NCI-H2081 (cell line): Measurements from ENCODE around the gene CUBN.
A peak's percentile ranks its signal among the peaks of the same experiment; 100 is the strongest.

Experiments used
- DNase-seq, 2 experiments: peaks; one replicate each; lab custom pipeline; 2025; lab: John Stamatoyannopoulos, UW

Gene CUBN

DNA sequence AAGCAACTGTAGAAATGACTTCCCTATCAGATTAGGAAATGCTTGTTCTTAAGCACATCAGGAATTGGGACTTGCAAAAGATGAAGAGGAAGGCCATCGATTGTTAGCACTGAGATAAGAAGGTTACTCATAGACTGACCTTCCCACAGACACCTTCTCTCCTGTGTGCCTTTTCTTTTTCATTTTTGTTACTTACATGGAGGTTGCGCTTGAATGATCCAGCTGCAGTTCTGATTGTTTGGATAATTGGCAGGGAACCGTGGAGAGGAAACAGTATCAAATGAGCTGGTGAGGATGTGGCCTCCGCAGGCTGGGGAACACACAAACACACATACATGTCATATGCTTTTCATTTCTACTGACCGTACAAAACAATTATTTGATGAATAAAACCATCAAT lies 177.5 kb downstream of the CUBN start:
- DNase-seq: peak; percentile 42 to 65

DNA sequence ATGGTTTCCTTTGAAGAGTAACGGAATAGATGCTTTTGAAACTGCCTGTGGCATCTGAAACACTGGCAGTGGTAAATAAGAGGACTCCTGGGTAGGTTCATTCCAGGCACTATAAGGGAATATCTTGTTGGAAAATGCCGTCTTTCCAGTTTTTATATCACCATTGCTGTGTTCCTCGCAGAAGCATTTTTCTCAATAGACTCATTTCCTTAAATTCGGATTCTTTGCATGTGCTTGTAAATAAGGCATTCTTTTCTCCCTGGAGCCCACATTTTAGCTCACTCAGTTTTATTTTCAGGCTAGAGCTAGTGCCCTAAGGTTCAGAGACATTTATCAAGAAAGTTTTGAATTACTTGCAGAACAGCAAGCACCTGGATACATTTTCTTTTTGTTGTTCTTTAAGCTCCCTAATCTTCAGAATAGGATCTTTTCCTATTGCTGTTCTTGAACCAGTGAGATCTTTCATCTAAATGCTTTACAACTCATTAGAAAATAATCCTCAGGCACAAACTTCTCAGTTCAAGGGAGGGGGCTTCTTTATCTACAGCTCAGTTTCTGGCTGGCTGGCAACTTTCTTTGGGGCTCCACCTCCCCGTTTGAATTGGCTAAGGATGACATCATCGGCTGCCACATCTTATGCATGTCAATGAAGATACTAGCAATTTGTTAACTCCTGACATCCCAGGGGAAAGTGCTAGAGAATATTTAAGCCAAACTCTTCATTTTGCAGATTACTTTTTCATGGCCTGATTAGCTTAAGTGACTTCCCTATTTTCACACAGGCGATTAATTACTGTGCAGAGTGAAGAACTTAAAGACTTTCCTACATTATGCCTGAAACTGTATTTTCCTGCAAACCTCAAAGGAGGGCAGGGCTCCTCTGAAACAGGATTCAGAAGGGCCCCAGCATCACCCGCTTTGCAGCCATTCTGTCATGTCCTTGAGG lies 178.7 kb downstream of the CUBN start:
- peak in 1 of 2 experiments; percentile 0 for DNase-seq

DNA sequence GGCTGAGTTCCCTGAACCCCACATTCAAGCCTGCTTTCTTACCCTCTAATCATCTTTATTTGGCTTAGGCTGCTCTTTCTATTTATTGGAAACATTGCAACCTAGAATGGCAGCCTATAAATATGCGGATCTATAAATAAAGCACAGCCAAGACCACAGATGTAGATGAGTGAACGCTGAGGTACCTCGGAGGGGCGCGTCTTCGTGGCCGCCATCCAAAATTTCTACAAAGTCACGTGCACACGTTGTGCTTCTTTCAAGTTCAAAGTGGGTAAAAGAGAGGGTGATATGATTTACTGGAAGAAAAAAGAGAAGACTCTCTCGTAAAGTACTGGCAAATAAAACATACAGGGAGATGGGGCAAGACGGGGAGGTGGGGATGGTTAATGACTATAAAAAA lies 179.8 kb downstream of the CUBN start:
- DNase-seq: no peak

DNA sequence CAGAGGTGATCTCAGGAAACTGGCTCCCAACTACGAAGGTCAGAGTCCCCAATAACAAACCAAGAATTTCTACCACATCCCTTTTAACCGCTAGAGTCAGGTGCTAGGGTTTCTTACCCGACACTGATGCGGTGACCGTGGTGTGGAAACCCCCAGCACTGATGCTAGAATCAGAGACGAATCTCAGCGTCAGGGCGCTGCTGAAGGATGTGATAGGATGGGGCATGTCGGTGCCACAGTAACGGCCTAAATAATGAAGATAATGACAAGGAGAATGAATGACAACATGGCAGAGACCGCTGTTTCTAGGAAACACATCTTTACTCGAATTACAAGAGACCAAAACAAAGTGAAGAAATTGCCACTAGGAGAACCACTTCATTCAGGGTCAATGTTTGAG lies 181.2 kb downstream of the CUBN start:
- no peak for DNase-seq

DNA sequence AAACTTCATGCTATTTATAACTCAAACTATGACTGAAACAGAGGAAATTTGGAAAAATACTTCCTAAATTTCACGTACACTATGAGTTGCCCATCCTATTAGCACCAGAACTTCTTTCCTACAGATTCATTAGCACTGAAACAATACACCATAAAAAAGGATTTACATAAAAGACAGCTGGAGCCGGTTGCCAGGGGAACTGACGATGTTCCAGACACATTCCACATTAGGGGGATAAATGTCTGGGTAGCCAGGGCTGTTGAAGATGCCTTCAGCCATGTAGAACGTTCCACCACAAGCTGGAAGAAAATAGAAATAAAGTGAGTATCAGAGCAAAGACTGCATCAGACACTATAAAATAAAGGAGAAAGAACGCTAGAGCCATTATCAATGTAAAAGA lies 182.5 kb downstream of the CUBN start:
- DNase-seq: no peak

DNA sequence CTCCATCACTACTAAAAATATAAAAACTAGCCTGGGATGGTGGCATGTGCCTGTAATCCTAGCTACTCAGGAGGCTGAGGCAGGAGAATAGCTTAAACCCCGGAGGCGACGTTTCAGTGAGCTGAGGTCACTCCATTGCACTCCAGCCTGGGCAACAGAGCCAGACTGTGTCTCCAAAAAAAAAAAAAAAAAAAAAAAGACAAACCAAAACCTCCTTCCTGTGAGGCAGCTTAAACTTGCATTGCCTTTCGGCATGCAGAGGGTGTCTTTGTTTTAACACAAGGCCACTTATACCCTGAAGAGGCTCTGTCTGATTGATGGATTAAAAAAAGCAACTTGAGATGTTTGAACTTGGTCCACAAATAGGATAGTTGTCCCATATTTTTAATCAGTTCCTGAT lies 184.0 kb downstream of the CUBN start:
- no peak for DNase-seq

DNA sequence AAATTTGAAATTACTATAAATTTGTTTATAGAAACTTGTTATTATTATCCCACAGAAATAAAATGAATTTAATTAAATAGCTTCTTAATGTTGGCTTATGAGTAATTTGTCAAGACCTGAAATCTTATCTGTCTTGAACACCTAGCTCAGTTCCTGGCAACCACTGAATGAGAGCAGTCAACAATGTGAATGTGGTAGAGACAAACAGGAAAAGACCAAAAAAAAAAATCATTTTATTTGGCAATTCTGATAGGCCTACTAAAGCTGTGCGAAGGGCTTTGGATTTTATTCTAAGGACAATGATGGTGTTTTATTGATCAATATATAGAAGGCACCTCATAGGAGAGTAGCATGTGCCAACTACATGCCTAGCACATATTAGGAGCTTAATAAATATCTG lies 184.6 kb downstream of the CUBN start:
- DNase-seq: no peak

DNA sequence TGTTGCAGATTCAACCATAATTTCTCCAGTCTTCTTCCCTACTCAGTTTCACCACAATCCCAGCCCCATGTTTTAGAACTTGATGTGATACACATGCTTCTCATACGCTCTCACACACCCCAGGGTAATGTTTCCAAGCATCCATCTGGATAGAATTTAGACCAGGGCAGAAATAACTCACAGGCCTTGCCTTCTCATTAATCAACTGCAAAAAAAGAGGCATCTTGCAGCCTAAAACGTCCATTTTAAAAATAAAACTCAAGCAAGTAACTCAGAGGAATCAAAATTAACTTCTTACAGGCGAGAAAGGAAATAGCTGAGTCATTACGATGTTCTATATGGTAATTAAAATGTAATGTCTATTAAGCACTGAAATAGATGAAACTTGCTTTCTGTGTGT lies 185.2 kb downstream of the CUBN start:
- no peak for DNase-seq

DNA sequence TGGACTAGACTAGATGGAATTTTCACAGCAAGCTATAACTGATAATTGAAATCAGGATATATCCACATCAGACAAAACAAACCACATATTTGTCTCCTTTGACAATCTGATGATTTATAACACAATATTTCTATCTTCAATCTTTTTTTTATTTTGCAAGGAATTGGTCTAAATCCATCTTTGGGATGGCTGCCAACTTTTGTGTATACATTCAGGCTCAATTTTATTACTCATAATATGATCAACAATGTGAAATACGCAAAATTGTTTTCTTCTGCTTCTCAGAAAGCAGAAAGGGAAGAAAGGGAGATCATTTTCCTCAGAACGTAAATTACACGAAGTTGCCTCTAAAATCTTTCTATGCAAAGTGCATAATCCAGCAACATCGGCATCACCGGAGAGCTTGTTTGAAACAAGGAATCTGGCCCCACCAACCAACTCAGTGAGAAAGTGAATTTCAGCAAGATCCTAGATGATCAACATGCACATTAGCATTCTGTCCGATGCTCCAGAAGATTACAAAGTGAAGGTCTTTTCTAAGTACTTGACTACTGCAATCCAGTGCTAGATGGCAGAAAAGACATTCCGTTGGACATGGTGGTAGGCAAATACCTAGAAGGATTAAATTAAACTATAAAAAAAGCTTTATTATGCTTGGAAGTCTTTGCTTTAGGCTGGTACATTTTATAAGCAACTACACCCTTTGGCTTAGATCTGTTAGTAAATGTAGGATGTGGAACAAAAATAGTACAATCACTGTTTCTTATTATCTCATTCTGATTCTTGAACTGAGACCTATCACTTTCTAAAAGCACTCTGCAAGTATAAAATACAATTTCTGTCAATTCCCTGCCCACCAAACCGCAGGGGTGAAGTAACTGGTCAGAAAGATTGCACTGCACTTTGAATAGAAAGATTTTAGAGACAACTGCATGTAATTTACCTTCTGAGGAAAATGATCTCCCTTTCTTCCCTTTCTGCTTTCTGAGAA lies 186.0 kb downstream of the CUBN start:
- no peak for DNase-seq

DNA sequence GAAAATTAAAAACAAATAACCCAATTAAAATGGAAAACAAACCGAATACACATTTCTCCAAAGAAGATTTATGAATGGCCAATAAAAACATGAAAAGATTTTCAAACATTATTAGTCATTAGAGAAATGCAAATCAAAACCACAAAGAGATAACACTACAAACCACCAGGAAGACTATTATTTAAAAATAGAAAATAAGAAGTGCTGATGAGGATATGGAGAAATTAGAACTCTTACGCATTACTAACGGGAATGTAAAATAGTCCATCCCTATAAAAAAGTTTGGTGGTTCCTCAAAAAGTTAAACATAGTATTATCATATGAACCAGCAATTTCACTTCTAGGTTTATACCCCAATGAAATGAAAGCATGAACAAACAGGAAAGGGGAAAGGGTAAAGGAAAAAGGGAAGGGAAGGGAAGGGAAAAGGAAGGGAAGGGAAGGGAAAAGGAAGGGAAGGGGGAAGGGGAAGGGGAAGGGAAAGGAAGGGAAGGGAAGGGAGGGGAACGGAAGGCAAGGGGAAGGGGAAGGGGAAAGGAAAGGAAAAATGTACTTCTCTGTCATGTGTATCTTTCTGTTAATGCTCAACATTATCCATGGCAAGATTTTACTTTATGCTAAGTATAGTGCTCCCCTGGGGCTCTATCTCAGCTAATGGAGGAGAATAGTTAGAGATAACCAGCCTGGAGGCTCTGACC lies 187.1 kb downstream of the CUBN start:
- DNase-seq: no peak

DNA sequence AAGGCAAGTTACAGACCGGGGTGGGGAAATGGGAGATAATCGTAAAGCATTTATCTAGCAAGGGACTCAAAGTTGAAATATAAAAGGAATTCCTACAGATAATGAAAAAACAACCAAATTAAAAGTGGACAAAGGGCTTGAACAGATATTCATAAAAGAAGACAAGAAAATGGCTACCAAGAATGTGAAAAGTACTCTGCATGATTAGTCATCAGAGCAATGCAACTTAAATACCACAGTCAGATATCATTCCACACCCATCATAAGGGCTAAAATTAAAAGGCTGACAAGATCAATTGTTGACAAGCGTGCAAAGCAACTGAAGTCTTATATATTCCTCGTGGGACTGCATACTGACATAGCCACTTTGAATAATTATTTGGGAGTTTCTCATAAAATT lies 187.7 kb downstream of the CUBN start:
- DNase-seq: no peak

DNA sequence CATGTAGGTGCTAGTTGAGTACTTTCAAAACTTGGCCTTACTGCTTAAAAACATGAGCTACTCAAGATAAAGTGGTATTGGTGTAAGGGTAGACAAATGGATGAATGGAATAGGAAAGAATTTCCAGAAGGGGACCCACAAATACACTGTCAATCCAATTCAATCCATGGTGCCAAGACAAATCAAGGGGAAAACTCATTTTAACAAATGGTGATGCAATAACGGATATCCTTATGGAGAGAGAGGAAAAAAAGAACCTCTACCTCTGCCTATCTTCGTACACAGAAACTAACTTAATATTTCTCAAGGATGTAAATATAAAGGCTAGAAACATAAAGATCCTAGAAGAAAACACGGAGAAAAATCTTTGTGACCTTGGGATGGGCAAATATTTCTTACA lies 188.5 kb downstream of the CUBN start:
- DNase-seq: no peak

DNA sequence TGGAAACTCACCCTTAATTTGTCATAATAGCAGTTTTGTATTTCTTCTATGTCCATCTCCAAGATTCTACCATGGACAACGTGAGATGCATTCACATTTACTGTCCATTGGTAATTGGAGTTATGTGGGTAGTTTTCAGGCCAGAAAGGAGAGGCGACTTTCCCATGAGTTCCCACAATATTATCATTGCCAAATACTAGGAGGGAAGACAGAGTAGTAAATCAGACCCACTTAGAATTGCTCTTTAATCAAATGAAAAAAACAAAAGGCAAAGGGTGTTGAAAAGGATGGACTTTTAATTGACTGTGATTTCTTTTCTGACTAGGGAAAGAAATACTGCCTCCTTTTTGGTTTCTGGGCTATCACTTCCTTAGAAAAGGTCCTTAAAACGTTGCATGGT lies 190.7 kb downstream of the CUBN start:
- no peak for DNase-seq

DNA sequence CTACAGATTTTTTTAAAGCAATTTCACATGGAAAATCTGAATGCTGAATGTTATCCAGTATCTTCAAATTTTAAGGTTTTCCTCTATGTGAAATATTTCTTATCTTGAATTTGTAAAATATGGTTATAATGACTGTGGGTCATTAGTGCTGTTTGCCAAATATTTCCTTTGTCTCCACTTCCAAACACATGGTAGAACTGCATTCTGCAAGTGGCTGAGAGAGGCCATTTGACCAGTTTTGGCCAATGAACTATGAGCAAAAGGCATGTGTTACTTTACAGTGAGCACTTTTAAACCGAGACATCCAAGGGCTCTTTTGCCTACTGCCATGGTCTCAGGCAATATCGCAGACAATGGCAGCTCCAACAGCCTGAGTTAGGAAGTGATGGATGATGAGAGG lies 195.2 kb downstream of the CUBN start:
- DNase-seq: no peak

DNA sequence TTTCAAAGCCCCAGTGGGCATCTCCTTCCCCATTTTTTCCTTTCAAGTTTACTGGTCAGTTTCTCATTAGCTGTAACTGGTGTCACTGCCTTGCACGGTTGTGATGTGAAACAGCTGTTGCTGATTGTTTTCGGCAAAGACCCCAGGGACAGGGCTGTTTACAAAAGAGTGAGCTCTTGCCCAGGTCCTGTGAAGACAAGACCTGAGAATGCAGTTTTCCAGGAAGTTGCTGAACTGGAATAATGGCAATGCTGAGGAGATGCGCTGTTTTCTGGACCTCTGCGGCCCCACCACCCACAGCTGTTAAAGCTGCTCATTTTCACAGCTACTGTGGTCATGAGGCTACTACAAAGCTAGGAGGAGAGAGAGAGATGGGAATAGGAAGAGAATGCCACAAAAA lies 195.8 kb downstream of the CUBN start:
- DNase-seq: no peak

DNA sequence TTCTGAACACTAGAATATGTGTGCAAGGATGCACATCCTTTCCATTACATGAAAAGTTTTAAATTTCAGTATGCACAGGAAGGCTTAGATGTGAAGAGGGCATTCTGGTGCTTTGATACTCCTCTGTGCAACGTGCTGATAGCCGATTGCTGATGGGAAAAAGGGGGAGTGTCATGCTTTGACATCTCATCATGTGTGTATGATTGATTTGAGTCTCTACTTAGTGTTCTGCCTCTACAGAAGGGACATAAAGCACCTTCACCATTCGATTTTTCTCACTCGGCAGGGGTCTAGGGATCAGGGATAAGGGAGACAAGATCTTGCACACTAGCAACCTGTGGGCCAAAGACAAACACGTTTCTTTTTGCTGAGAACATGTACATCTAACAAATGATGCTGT lies 197.7 kb downstream of the CUBN start:
- DNase-seq: no peak

DNA sequence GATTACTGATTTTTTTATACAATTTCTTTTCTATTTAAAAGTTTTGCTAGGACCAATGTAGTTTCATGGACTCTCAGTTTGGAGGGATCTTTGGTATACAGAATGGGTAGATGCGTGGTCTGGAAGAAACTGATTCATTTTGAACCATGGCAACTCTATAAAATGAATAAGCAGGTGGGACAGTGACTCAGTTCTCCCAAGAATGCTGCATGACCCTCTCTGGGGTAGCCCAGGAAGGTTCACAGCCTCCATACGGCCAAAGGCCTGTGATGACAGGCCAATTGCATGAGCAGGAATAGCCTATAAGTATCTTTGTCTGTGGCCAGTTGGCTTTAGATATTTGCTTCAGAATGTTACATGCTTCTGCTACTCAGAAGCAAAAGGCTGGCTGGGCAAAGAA lies 199.1 kb downstream of the CUBN start:
- DNase-seq: no peak

DNA sequence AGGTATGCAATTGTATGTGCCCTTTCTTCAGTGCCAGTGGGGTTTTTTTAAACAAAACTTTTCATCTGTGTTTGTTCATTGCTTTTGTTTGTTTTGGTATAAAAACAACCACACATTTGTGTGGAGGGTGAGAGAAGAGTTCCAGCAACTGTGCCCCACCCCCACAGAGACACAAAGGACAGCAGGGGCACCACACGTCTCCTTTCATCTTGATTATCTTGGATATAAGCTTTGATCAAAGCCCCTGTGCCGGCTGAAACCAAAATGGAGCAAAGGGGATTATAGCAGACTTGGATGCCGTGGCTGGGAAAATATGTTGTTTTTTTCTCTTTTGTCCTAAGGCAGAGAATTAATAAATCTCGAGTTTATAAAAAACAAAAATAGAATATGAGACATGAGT lies 200.5 kb downstream of the CUBN start:
- DNase-seq: no peak

DNA sequence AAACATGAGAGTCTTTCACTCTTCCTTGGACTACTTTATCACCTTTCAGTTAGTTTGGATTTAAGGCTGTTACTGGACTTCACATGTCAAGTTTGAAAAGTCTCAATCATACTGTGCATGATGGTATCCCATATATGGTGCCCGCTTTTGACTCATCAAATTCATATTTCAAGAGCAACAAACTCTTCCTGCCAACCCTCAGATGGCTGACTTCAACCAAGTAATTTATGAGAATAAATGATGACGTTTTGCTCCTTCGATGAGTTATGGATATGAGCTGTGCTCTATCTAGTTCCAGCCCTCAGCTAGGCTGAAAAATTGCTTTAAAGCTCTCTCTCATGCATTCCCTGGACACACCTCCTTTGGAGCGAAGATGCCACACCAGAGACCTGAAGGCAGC lies 202.1 kb downstream of the CUBN start:
- no peak for DNase-seq

DNA sequence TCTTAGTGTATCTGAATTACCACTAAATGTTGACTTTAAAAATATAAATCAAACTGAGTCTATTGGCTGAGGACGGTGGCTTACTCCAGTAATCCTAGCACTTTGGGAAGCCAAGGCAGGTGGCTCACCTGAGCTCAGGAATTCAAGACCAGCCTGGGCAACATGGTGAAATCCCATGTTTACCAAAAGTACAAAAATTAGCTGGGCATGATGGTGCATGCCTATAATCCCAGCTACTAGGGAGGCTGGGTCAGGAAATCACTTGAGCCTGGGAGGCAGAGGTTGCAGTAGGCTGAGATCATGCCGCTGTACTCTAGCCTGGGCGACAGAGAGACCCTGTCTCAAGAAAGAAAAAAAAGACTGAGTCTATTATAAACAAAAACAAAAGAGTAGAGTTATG lies 205.9 kb downstream of the CUBN start:
- no peak for DNase-seq

DNA sequence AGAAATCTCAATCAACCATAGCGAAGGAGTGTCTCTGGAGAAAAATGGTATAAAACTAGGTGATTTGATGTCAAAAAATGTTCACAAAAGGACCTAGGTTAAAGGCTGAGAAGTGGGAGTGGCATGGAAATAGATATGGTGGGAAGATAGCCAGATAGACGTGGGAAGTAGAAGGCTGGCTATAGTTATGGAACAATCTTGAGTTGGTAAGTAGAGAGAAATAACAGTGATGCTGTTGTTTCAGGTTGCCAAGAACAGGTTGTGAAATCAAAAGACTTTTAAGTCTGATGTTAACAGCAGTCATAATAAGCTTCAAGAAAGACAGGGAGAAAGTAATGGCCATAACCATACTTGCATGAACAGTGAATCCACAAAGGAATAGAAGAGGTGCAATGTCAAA lies 206.3 kb downstream of the CUBN start:
- no peak for DNase-seq
